Ishikawa (cell line): ENCODE measurements around the gene MCF2L.

Experiments
- CEBPB ChIP-seq: IDR thresholded peaks from 2 replicates; pipeline ENCODE4 v1.6.1; 2012
- CREB1 ChIP-seq: IDR thresholded peaks from 2 replicates; pipeline ENCODE4 v1.6.1; 2012; ENCODE audit warnings: low read depth
- EGR1 ChIP-seq: IDR thresholded peaks from 2 replicates; pipeline ENCODE4 v1.6.1; 2012
- EP300 ChIP-seq: IDR thresholded peaks from 2 replicates; pipeline ENCODE4 v1.6.1; 2012; ENCODE audit warnings: borderline replicate concordance
- FOXM1 ChIP-seq: IDR thresholded peaks from 2 replicates; pipeline ENCODE4 v1.6.1; 2012; ENCODE audit warnings: low read depth, borderline replicate concordance
- MAX ChIP-seq: IDR thresholded peaks from 2 replicates; pipeline ENCODE4 v1.6.1; 2012
- NFIC ChIP-seq: IDR thresholded peaks from 2 replicates; pipeline ENCODE4 v1.6.1; 2012
- RAD21 ChIP-seq: IDR thresholded peaks from 2 replicates; pipeline ENCODE4 v1.6.1; 2012; ENCODE audit warnings: low read depth
- REST ChIP-seq: IDR thresholded peaks from 2 replicates; pipeline ENCODE4 v1.6.1; 2012; ENCODE audit warnings: low read depth, mild to moderate bottlenecking
- TAF1 ChIP-seq: IDR thresholded peaks from 2 replicates; pipeline ENCODE4 v1.6.1; 2012; ENCODE audit warnings: low read depth, mild to moderate bottlenecking
- TCF12 ChIP-seq: IDR thresholded peaks from 2 replicates; pipeline ENCODE4 v1.6.1; 2012; ENCODE audit warnings: low read depth
- TEAD4 ChIP-seq: IDR thresholded peaks from 2 replicates; pipeline ENCODE4 v1.6.1; 2012
- USF1 ChIP-seq: IDR thresholded peaks from 2 replicates; pipeline ENCODE4 v1.6.1; 2012
- YY1 ChIP-seq: IDR thresholded peaks from 2 replicates; pipeline ENCODE4 v1.6.1; 2012; ENCODE audit warnings: low read depth
- ZBTB7A ChIP-seq: IDR thresholded peaks from 2 replicates; pipeline ENCODE4 v1.6.1; 2012; ENCODE audit warnings: low read depth

The MCF2L gene

GRCh38 chr13:113000575-113000974 is 31.6 kb downstream of the MCF2L start:
- TF ChIP-seq ZBTB7A (no peak), TAF1 (no peak), MAX (no peak), YY1 (no peak), EGR1 (no peak), CEBPB (no peak), EP300 (no peak), FOXM1 (no peak), CREB1 (no peak), RAD21 (no peak), TCF12 (no peak), NFIC (no peak), TEAD4 (no peak), USF1 (no peak)

GRCh38 chr13:113001241-113002140 is 32.5 kb downstream of the MCF2L start:
- TF ChIP-seq RAD21 (peak; percentile 12; the same call in 1 of the 2 replicates), YY1 (peak; percentile 47; the same call in 1 of the 2 replicates), EGR1 (peak; percentile 25; the same call in 1 of the 2 replicates), USF1 (no peak), CREB1 (no peak), NFIC (peak; percentile 31; the same call in 1 of the 2 replicates), ZBTB7A (0 out of 2 replicates have a peak, but pooled peaks have one; percentile 30), MAX (peak; percentile 34), TAF1 (0 out of 2 replicates have a peak, but pooled peaks have one; percentile 36), TCF12 (peak; percentile 57)

- peak; percentile 50 for TF ChIP-seq RAD21
- no peak for TF ChIP-seq FOXM1
- TF ChIP-seq USF1: peak; percentile 63; the same call in 1 of the 2 replicates
Measured at GRCh38 chr13:113002206-113002912, 33.3 kb downstream of the MCF2L start.

GRCh38 chr13:113002913-113003290 is 33.9 kb downstream of the MCF2L start:
- TF ChIP-seq CEBPB: peak; percentile 28; the same call in 1 of the 2 replicates
- no peak for TF ChIP-seq TAF1

GRCh38 chr13:113004126-113004525 is 35.1 kb downstream of the MCF2L start:
- TF ChIP-seq USF1 (no peak), MAX (no peak), ZBTB7A (no peak), FOXM1 (no peak)

- TF ChIP-seq EGR1 (no peak), TEAD4 (no peak), MAX (no peak), FOXM1 (no peak), NFIC (no peak), USF1 (no peak), EP300 (no peak), YY1 (no peak), REST (no peak), TCF12 (no peak), TAF1 (no peak), ZBTB7A (no peak), CEBPB (no peak), RAD21 (no peak), CREB1 (no peak)
Measured at GRCh38 chr13:113005076-113005865, 36.3 kb downstream of the MCF2L start.
